Muscle layer of duodenum (tissue), 2 donors: Measurements from ENCODE around the gene ACAD9.
"Not testable (repeated sequence)": the region's sequence is repeated elsewhere in the genome, so short reads cannot be mapped to it uniquely, and the experiment has no call there.

ENCODE experiments used
- H3K27ac ChIP-seq: one replicate; pipeline ENCODE4 v1.7.0; 2013; ENCODE audit warnings: mild to moderate bottlenecking, low read length
- H3K27me3 ChIP-seq: one replicate; pipeline ENCODE4 v1.7.0; 2013; ENCODE audit warnings: low read depth, mild to moderate bottlenecking, control low read depth, low read length
- H3K36me3 ChIP-seq, 2 donors: one replicate each; pipeline ENCODE4 v1.7.0; 2013; ENCODE audit warnings: low read length in 2 of 2, control low read depth in 1 of 2, mild to moderate bottlenecking in 1 of 2; ENCODE audit not compliant: insufficient read depth in 2 of 2, control insufficient read depth in 1 of 2
- H3K4me1 ChIP-seq, 2 donors: one replicate each; pipeline ENCODE4 v1.7.0; 2013; ENCODE audit warnings: low read length in 2 of 2, mild to moderate bottlenecking in 2 of 2, control low read depth in 1 of 2, moderate library complexity in 1 of 2; ENCODE audit not compliant: insufficient read depth in 2 of 2, control insufficient read depth in 1 of 2
- H3K4me3 ChIP-seq, 2 donors: one replicate each; pipeline ENCODE4 v1.7.0; 2013; ENCODE audit warnings: low read length in 2 of 2, low read depth in 1 of 2, mild to moderate bottlenecking in 1 of 2
- H3K9me3 ChIP-seq, 2 donors: one replicate each; pipeline ENCODE4 v1.7.0; 2013; ENCODE audit warnings: low read length in 2 of 2, control low read depth in 1 of 2, mild to moderate bottlenecking in 1 of 2; ENCODE audit not compliant: control insufficient read depth in 1 of 2
- donor health status: healthy.

ACAD9 gene

GRCh38 chr3:128863560-128863959 is 15.9 kb upstream of the ACAD9 start:
- Histone ChIP-seq H3K4me3 (no peak overlapping the region), H3K9me3 (peaks cover 17 to 19% of the 10 kb centered on the region in 2 donors), H3K27ac (no peak overlapping the region), H3K27me3 (no peaks in the 10 kb centered on the region), H3K4me1 (peaks cover 0 to 10% of the 10 kb centered on the region in 2 donors), H3K36me3 (peaks cover 0 to 3% of the 10 kb centered on the region in 2 donors)

GRCh38 chr3:128864351-128864811 is 15.0 kb upstream of the ACAD9 start:
- Histone ChIP-seq H3K4me3 (no peak overlapping the region), H3K4me1 (peaks cover 0 to 10% of the 10 kb centered on the region in 2 donors), H3K36me3 (peaks cover 0 to 3% of the 10 kb centered on the region in 2 donors), H3K27me3 (no peaks in the 10 kb centered on the region), H3K9me3 (peaks cover 10 to 12% of the 10 kb centered on the region in 2 donors), H3K27ac (no peak overlapping the region)

DNA sequence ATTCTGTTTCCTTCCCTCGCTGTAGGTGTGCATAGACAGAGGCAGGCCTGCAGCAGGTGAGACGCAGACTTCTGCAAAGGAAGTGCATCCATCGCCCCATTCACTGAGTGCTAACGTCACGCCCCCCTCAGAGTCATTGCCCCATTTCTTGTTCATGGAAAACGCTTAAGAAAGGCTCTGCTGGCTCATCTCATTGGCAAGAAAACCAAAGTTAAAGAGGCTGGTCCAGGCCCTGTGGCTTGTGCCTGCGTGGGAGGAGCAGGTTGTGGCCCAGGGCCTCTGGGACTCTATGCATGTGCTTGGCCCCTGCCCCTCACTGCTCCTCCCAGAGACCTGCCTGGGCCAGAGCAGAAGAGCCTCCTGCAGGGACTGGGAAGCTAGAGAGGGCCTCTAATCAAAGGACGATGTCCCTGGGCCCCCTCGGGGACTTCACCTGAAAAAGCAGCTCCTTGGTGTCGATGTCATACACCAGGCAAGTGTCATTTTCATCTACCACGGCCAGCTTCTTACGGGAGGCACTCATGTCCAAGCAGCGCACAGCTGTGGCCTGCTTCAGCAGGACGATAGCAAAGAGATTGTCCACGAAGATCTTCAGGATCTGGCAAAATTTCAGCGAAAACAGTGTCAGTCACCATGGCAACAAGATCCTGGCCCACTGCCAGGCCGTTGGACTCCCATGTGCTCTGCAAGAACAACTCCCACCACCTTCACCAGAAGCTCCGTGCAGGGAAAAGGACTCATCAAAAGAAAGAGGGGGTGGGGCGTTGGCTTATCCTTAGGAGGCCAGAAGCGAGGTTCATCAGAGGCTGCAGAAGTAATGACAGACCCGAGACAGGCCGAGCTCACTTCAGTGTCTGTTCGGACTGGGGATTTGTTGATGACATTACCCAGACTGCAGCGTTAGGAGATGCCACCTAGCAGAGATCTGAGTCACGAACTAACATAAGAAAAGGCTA is 14.3 kb upstream of the ACAD9 start:
- not testable (repeated sequence) for H3K36me3 ChIP-seq, H3K4me3 ChIP-seq, H3K4me1 ChIP-seq, H3K27ac ChIP-seq, H3K9me3 ChIP-seq, H3K27me3 ChIP-seq

GRCh38 chr3:128867200-128868125 is 12.0 kb upstream of the ACAD9 start:
- no peak overlapping the region for H3K27ac ChIP-seq
- H3K4me1 ChIP-seq, result peaks cover 0 to 10% of the 10 kb centered on the region in 2 donors
- H3K4me3 ChIP-seq, result no peak overlapping the region
- no peaks in the 10 kb centered on the region for H3K27me3 ChIP-seq
- H3K9me3 ChIP-seq, result no peaks in the 10 kb centered on the region
- H3K36me3 ChIP-seq, result no peaks in the 10 kb centered on the region

- H3K27me3 ChIP-seq, result no peaks in the 10 kb centered on the region
- no peaks in the 10 kb centered on the region for H3K36me3 ChIP-seq
- no peak overlapping the region for H3K27ac ChIP-seq
- H3K4me1 ChIP-seq, result peaks cover 0 to 2% of the 10 kb centered on the region in 2 donors
- no peaks in the 10 kb centered on the region for H3K9me3 ChIP-seq
- no peak overlapping the region for H3K4me3 ChIP-seq
Observed at GRCh38 chr3:128870347-128870746, 9.1 kb upstream of the ACAD9 start.

DNA sequence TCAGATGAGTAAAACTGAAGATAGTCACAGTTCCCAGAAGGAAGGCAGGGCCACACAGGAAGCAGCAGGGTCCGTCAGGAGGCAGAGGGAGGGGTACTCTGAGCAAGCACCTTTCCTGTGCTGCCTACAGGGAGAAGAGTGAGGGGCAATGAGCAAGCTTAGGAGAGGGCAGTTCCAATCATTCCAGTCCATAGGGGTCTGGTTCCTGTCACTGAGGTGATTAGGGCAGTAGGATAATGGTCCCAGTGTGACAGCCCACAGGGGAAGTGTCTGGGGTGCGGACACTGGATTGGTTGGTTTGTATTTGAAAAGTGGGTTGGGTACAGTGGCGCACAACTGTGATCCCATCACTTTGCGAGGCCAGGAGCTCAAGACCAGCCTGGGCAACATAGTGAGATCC is 7.1 kb upstream of the ACAD9 start:
- H3K27ac ChIP-seq, result no peak overlapping the region
- no peak overlapping the region for H3K4me3 ChIP-seq
- no peaks in the 10 kb centered on the region for H3K36me3 ChIP-seq
- peaks cover 5% of the 10 kb centered on the region in 2 donors for H3K4me1 ChIP-seq
- H3K27me3 ChIP-seq, result no peaks in the 10 kb centered on the region
- H3K9me3 ChIP-seq, result no peaks in the 10 kb centered on the region

- no peaks in the 10 kb centered on the region for H3K9me3 ChIP-seq
- no peak overlapping the region for H3K4me3 ChIP-seq
- peaks cover 6% of the 10 kb centered on the region in 2 donors for H3K4me1 ChIP-seq
- no peak overlapping the region for H3K27ac ChIP-seq
- H3K27me3 ChIP-seq, result no peaks in the 10 kb centered on the region
- no peaks in the 10 kb centered on the region for H3K36me3 ChIP-seq
Observed at GRCh38 chr3:128872744-128873143, 6.7 kb upstream of the ACAD9 start.

- peaks cover 13% of the 10 kb centered on the region in 2 donors for H3K4me1 ChIP-seq
- no peak overlapping the region for H3K27ac ChIP-seq
- H3K4me3 ChIP-seq, result no peak overlapping the region
- H3K9me3 ChIP-seq, result no peaks in the 10 kb centered on the region
- H3K27me3 ChIP-seq, result no peaks in the 10 kb centered on the region
- H3K36me3 ChIP-seq, result no peaks in the 10 kb centered on the region
Observed at GRCh38 chr3:128873244-128874022, 6.0 kb upstream of the ACAD9 start.

DNA sequence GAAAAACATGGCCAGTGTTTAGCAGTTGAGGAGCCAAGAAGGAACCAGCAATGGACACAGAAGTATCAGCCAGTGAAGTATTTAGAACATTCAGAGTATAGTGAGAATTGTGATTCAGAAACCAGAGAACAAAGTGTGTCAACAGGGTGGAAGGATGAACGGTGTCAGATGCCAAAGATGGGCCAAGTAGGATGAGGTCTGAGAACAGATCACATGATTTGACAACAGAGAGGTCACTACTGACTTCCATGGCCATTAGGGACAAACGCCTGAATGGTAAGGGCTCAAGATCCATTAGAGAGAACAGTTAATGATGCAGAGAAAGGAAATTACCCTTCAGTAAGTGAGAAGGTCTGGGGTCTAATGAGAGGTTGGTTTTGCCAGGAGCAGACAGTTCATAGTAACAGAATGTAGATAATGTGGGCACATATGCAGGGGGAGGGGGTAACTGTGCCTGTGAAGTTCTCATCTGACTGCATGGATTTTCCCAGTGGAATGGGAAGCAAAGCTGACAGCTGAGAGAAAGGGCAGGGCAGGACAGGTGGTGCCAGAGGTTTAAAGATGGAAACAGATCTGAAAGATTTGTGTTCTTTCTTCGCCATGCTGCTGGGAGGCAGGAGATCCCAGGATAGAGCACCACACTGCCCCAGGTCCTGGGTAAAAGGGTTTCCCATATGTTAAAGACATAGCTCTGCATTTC is 4.8 kb upstream of the ACAD9 start:
- no peak overlapping the region for H3K27ac ChIP-seq
- H3K27me3 ChIP-seq, result no peaks in the 10 kb centered on the region
- H3K4me1 ChIP-seq, result peaks cover 14% of the 10 kb centered on the region in 2 donors
- H3K4me3 ChIP-seq, result no peak overlapping the region
- no peaks in the 10 kb centered on the region for H3K9me3 ChIP-seq
- H3K36me3 ChIP-seq, result peaks cover 0 to 4% of the 10 kb centered on the region in 2 donors

- Histone ChIP-seq H3K9me3 (no peaks in the 10 kb centered on the region), H3K4me3 (no peak overlapping the region), H3K27ac (no peak overlapping the region), H3K4me1 (peaks cover 16 to 24% of the 10 kb centered on the region in 2 donors), H3K36me3 (peaks cover 0 to 4% of the 10 kb centered on the region in 2 donors), H3K27me3 (no peaks in the 10 kb centered on the region)
Observed at GRCh38 chr3:128875556-128876120, 3.8 kb upstream of the ACAD9 start.
